HepG2 (cell line): Measurements from ENCODE around the gene CHST4. TPM values are rescaled to one million over a fixed set of nuclear protein-coding genes. Genes with fewer than 3 reads are reported as not detected.

Source experiments
- ATAC-seq: fragments of 200-7000 bp; cut with Tn5 transposase; 3 replicates; pipeline ENCODE4 v1.9.1; 2020; ENCODE audit warnings: mild to moderate bottlenecking, moderate library complexity
- BruUV-seq: library from RNA; stranded (reverse); fragments of 400-500 nt; replicated peaks from 2 replicates; lab custom pipeline; 2021; lab: Mats Ljungman, UMichigan
- CTCF ChIA-PET: fragments of 300-600 bp; formaldehyde crosslinking; extraction: SDS; loops from one replicate; lab custom pipeline; 2021; ENCODE audit warnings: low total read pairs, inconsistent platforms, low intra/inter-chr PET ratio; lab: Yijun Ruan, JAX
- POLR2A ChIA-PET: fragments of 350-600 bp; sonication (Branson Sonifier 250); formaldehyde crosslinking; loops from one replicate; lab custom pipeline; 2020; ENCODE audit warnings: antibody characterized with exemption, inconsistent platforms; lab: Yijun Ruan, JAX
- DNase-seq: peaks from one replicate; pipeline ENCODE4 v3.0.0-alpha.2; 2015; ENCODE audit warnings: low spot score
- FAIRE-seq: peaks from 3 replicates; lab custom pipeline; 2011; peaks lifted over from hg19 to GRCh38; lab: Jason Lieb, UNC
- H2AFZ ChIP-seq: one replicate; pipeline ENCODE4 v1.6.1; 2011; ENCODE audit warnings: low read length, inconsistent platforms
- H3K27ac ChIP-seq: fragments of 300-600 bp; 3 replicates; pipeline ENCODE4 v1.8.0; 2011; ENCODE audit warnings: mixed run types, mild to moderate bottlenecking, mixed read lengths, low read length, inconsistent platforms; ENCODE audit not compliant: insufficient read depth; ENCODE audit errors: extremely low read length
- H3K27me3 ChIP-seq, 2 experiments: fragments of 200-600 bp in 1 of 2; 2 replicates in 1 of 2; 3 replicates in 1 of 2; pipeline versions ENCODE4 v1.6.0 to v1.8.0; 2011; ENCODE audit warnings: low read length in 2 of 2, mild to moderate bottlenecking in 2 of 2, moderate library complexity in 2 of 2, inconsistent platforms in 1 of 2; ENCODE audit not compliant: insufficient read depth in 2 of 2, control insufficient read depth in 1 of 2
- H3K36me3 ChIP-seq, 2 experiments: fragments of 200-600 bp in 1 of 2; replicated peaks in 1 of 2; 2 replicates in 1 of 2; 3 replicates in 1 of 2; pipeline versions ENCODE4 v1.5.1 to v1.8.0; 2011; ENCODE audit warnings: low read length in 2 of 2, inconsistent platforms in 1 of 2; ENCODE audit not compliant: insufficient read depth in 2 of 2, control insufficient read depth in 1 of 2
- H3K4me1 ChIP-seq: 2 replicates; pipeline ENCODE4 v1.5.1; 2012; ENCODE audit warnings: low read length, inconsistent platforms; ENCODE audit not compliant: insufficient read depth
- H3K4me2 ChIP-seq: 2 replicates; pipeline ENCODE4 v1.6.0; 2011; ENCODE audit warnings: low read depth, low read length, inconsistent platforms
- H3K4me3 ChIP-seq, 3 experiments: fragments of 200-600 bp in 1 of 3; sonication (generic), shearing (Covaris generic) in 1 of 3; replicated peaks in 1 of 3; 2 replicates each; pipeline ENCODE4 v1.5.1; 2011 to 2016; ENCODE audit warnings: low read length in 3 of 3, inconsistent platforms in 2 of 3, low read depth in 2 of 3, mild to moderate bottlenecking in 2 of 3, control low read depth in 1 of 3, mixed read lengths in 1 of 3; ENCODE audit not compliant: insufficient read depth in 1 of 3
- H3K79me2 ChIP-seq: one replicate; pipeline ENCODE4 v1.6.1; 2011; ENCODE audit warnings: low read length, inconsistent platforms; ENCODE audit not compliant: insufficient read depth
- H3K9ac ChIP-seq: 2 replicates; pipeline ENCODE4 v1.6.0; 2011; ENCODE audit warnings: mild to moderate bottlenecking, low read depth, low read length, inconsistent platforms; ENCODE audit not compliant: insufficient read depth
- H3K9me3 ChIP-seq: 2 replicates; pipeline ENCODE4 v1.5.1; 2012; ENCODE audit warnings: mild to moderate bottlenecking, low read length
- H4K20me1 ChIP-seq: 2 replicates; pipeline ENCODE4 v1.6.0; 2011; ENCODE audit warnings: inconsistent platforms, mild to moderate bottlenecking, low read length, moderate library complexity; ENCODE audit not compliant: insufficient read depth
- CREB1 ChIP-seq, 2 experiments: fragments of 450-650 bp in 1 of 2; IDR thresholded peaks; 2 replicates each; pipeline ENCODE4 v1.6.1; 2016 to 2017; ENCODE audit warnings: control low read depth in 1 of 2, mild to moderate bottlenecking in 1 of 2, missing compliant biosample characterization in 1 of 2, missing genetic modification characterization in 1 of 2
- HMGXB4 ChIP-seq, 2 experiments: sonication (generic) in 1 of 2; formaldehyde crosslinking in 1 of 2; IDR thresholded peaks; 2 replicates each; pipeline versions ENCODE4 v1.4.0 to v1.6.1; 2018 to 2020; ENCODE audit warnings: missing genetic modification reagents in 2 of 2, borderline replicate concordance in 1 of 2, low read depth in 1 of 2, mild to moderate bottlenecking in 1 of 2, missing biosample characterization in 1 of 2
- PRPF4 ChIP-seq: fragments of 200-400 bp; formaldehyde crosslinking; IDR thresholded peaks from 2 replicates; pipeline ENCODE4 v1.6.1; 2016; ENCODE audit warnings: low read length, low read depth; ENCODE audit not compliant: poor library complexity, severe bottlenecking
- ZNF574 ChIP-seq: sonication (generic); formaldehyde crosslinking; IDR thresholded peaks from 2 replicates; pipeline ENCODE4 v1.4.0; 2020; ENCODE audit warnings: missing genetic modification reagents
- ZNF781 ChIP-seq: sonication (generic); formaldehyde crosslinking; IDR thresholded peaks from 2 replicates; pipeline ENCODE4 v1.5.1; 2020; ENCODE audit warnings: borderline replicate concordance, mild to moderate bottlenecking, missing genetic modification reagents; ENCODE audit errors: not compliant biosample characterization
- in situ Hi-C: cut with HindIII; loops from 2 replicates; pipeline ENCODE4 v1.10.0; 2017; ENCODE audit warnings: low pct_unique_long_range_greater_than_20kb; ENCODE audit not compliant: extremely low pct_ligation_motif_present
- intact Hi-C: fragments of 100-400 bp; cut with micrococcal nuclease; formaldehyde crosslinking; loops from one replicate; pipeline ENCODE4 v1.10.0; 2022; ENCODE audit not compliant: unreplicated experiment
- polyA plus RNA-seq, 8 experiments: library from polyadenylated mRNA; depleted of rRNA in 3 of 8; stranded (reverse) in 7 of 8; unstranded in 1 of 8; fragments of >200 nt; fragmentation: Illumina TruSeq in 4 of 8; extraction: Trizol in 4 of 8; gene quantifications; 2 replicates each; pipeline versions ENCODE4 v1.2.1 to v1.2.3, GENCODE V29; 2011 to 2016; ENCODE audit warnings: low read depth in 4 of 8, missing spikeins in 1 of 8, mixed read lengths in 1 of 8; ENCODE audit not compliant: insufficient read depth in 1 of 8
- total RNA-seq, 5 experiments: library from RNA; depleted of rRNA; stranded (reverse); fragments of >200 nt; fragmentation: Illumina TruSeq; extraction: Trizol; gene quantifications; 2 replicates each; pipeline ENCODE4 v1.2.3, GENCODE V29; 2016; ENCODE audit warnings: low read depth in 1 of 5

Gene CHST4
- total and polyA plus RNA-seq, 2 of the 13 experiments (the other 11 are each of a cell fraction or from before 2014, with no cell fraction given) = not detected

- TF ChIP-seq HMGXB4 (CRISPR knock-in tag; IDR thresholded peaks at IDR 0.05; ENCODE audit: borderline replicate concordance in 1 of 2, low read depth in 1 of 2) (no peak), ZNF574 (CRISPR knock-in tag) (peak; percentile 59; the same call in 1 of the 2 replicates)
Measured at GRCh38 chr16:71489122-71489521, 37.1 kb upstream of the CHST4 start, which contains the start of gene ZNF19 (continued).

- in situ Hi-C loops (loop anchor here (10.0 kb wide), 1 partner anchor 46 kb away; the partner anchor contains the start of gene TLE7), intact Hi-C loops (no loop called here)
- TF ChIP-seq CREB1 (IDR thresholded peaks at IDR 0.05) (no peak), CREB1 (CRISPR knock-in tag; IDR thresholded peaks at IDR 0.05) (no peak), PRPF4 (no peak), ZNF781 (CRISPR knock-in tag) (no peak)
- ATAC-seq (no peak), DNase-seq (no peak), FAIRE-seq (no peak)
- Histone ChIP-seq H3K36me3 (no peaks in the 10 kb centered on the region), H3K27me3 (peaks cover 0 to 4% of the 10 kb centered on the region in 2 experiments; a peak in 2 of 5 replicates), H3K4me1 (no peaks in the 10 kb centered on the region), H3K9ac (no peak overlapping the region), H3K4me2 (no peak overlapping the region), H4K20me1 (no peaks in the 10 kb centered on the region), H3K4me3 (no peak overlapping the region), H3K9me3 (no peaks in the 10 kb centered on the region), H3K27ac (no peak overlapping the region), H2AFZ (no peak overlapping the region), H3K79me2 (no peaks in the 10 kb centered on the region)
- CTCF ChIA-PET = no interaction called here
- no TSS peak for BruUV-seq
- POLR2A ChIA-PET = no interaction called here
Measured at GRCh38 chr16:71490361-71490760, 35.9 kb upstream of the CHST4 start.
